IMR-90 (cell line): Measurements from ENCODE around the gene IL19. TPM values are rescaled to one million over a fixed set of nuclear protein-coding genes. Genes with fewer than 3 reads are reported as not detected.

Source experiments
- ATAC-seq: fragments of 200-7000 bp; cut with Tn5 transposase; 2 replicates; pipeline ENCODE4 v1.9.1; 2020; ENCODE audit warnings: low read depth, mild to moderate bottlenecking, moderate library complexity
- BruUV-seq: library from RNA; stranded (reverse); fragments of 400-500 nt; replicated peaks from 2 replicates; lab custom pipeline; 2021; lab: Mats Ljungman, UMichigan
- CTCF ChIA-PET: fragments of 300-600 bp; formaldehyde crosslinking; extraction: SDS; loops from one replicate; lab custom pipeline; 2021; ENCODE audit warnings: antibody characterized with exemption; lab: Yijun Ruan, JAX
- POLR2A ChIA-PET: fragments of 300-600 bp; sonication (Branson Sonifier 250); formaldehyde crosslinking; loops from one replicate; lab custom pipeline; 2022; ENCODE audit warnings: antibody characterized with exemption; ENCODE audit not compliant: unreplicated experiment; lab: Charles Lee
- DNase-seq: peaks from one replicate; pipeline ENCODE4 v3.0.0; 2013
- H2AFZ ChIP-seq: replicated peaks from 2 replicates; pipeline ENCODE3; 2013; ENCODE audit warnings: low read length, mild to moderate bottlenecking; ENCODE audit not compliant: poor library complexity
- H2AK5ac ChIP-seq: 2 replicates; pipeline ENCODE4 v1.6.1; 2013; ENCODE audit warnings: low read depth, low read length, inconsistent platforms
- H2AK9ac ChIP-seq: replicated peaks from 2 replicates; pipeline ENCODE3; 2013; ENCODE audit warnings: mild to moderate bottlenecking, low read depth, low read length, moderate library complexity; ENCODE audit not compliant: poor library complexity
- H2BK120ac ChIP-seq: 2 replicates; pipeline ENCODE4 v1.6.1; 2013; ENCODE audit warnings: low read depth, low read length, inconsistent platforms
- H2BK15ac ChIP-seq: 3 replicates; pipeline ENCODE4 v1.6.1; 2013; ENCODE audit warnings: low read depth, low read length, inconsistent platforms
- H2BK20ac ChIP-seq: 2 replicates; pipeline ENCODE4 v1.6.1; 2013; ENCODE audit warnings: low read depth, mild to moderate bottlenecking, inconsistent platforms, low read length, moderate library complexity
- H2BK5ac ChIP-seq: 2 replicates; pipeline ENCODE4 v1.6.1; 2013; ENCODE audit warnings: mild to moderate bottlenecking, low read depth, low read length, inconsistent platforms; ENCODE audit not compliant: poor library complexity, severe bottlenecking
- H3K14ac ChIP-seq: replicated peaks from 2 replicates; pipeline ENCODE4 v1.6.1; 2013; ENCODE audit warnings: low read depth, low read length, inconsistent platforms
- H3K18ac ChIP-seq: 2 replicates; pipeline ENCODE4 v1.6.1; 2013; ENCODE audit warnings: low read depth, low read length, control low read depth
- H3K23ac ChIP-seq: 2 replicates; pipeline ENCODE4 v1.6.1; 2013; ENCODE audit warnings: low read depth, low read length, inconsistent platforms
- H3K27ac ChIP-seq: 2 replicates; pipeline ENCODE4 v1.5.1; 2013; ENCODE audit warnings: mild to moderate bottlenecking, control low read depth, low read length; ENCODE audit not compliant: insufficient read depth
- H3K27me3 ChIP-seq: 2 replicates; pipeline ENCODE4 v1.6.1; 2013; ENCODE audit warnings: low read length; ENCODE audit not compliant: control insufficient read depth, insufficient read depth
- H3K36me3 ChIP-seq: 2 replicates; pipeline ENCODE4 v1.6.1; 2013; ENCODE audit warnings: low read length, mixed read lengths; ENCODE audit not compliant: control insufficient read depth, insufficient read depth
- H3K4ac ChIP-seq: 2 replicates; pipeline ENCODE4 v1.6.1; 2013; ENCODE audit warnings: low read depth, low read length, inconsistent platforms
- H3K4me1 ChIP-seq: 2 replicates; pipeline ENCODE4 v1.6.1; 2013; ENCODE audit warnings: low read length, mixed read lengths; ENCODE audit not compliant: control insufficient read depth, insufficient read depth
- H3K4me2 ChIP-seq: 2 replicates; pipeline ENCODE4 v1.6.1; 2013; ENCODE audit warnings: low read depth, mild to moderate bottlenecking, control low read depth, low read length, moderate library complexity
- H3K4me3 ChIP-seq: 2 replicates; pipeline ENCODE4 v1.5.1; 2013; ENCODE audit warnings: low read depth, mild to moderate bottlenecking, control low read depth, low read length, moderate library complexity; ENCODE audit not compliant: insufficient read depth
- H3K56ac ChIP-seq: 2 replicates; pipeline ENCODE4 v1.6.1; 2013; ENCODE audit warnings: low read length, inconsistent platforms; ENCODE audit not compliant: insufficient read depth; ENCODE audit errors: extremely low read depth
- H3K79me1 ChIP-seq, 2 experiments: 2 replicates each; pipeline ENCODE4 v1.6.1; 2013; ENCODE audit warnings: low read length in 2 of 2, inconsistent platforms in 1 of 2, low read depth in 1 of 2
- H3K9ac ChIP-seq: 2 replicates; pipeline ENCODE4 v1.6.1; 2013; ENCODE audit warnings: low read depth, low read length, control low read depth
- H3K9me1 ChIP-seq: 2 replicates; pipeline ENCODE4 v1.6.1; 2013; ENCODE audit warnings: low read length, inconsistent platforms; ENCODE audit not compliant: insufficient read depth
- H3K9me3 ChIP-seq: 2 replicates; pipeline ENCODE4 v1.6.1; 2013; ENCODE audit warnings: low read length; ENCODE audit not compliant: control insufficient read depth, insufficient read depth
- H4K20me1 ChIP-seq: 2 replicates; pipeline ENCODE4 v1.6.1; 2013; ENCODE audit warnings: low read length, inconsistent platforms; ENCODE audit not compliant: insufficient read depth
- H4K5ac ChIP-seq: 2 replicates; pipeline ENCODE4 v1.6.1; 2013; ENCODE audit warnings: mild to moderate bottlenecking, low read depth, low read length, control low read depth
- H4K8ac ChIP-seq, 2 experiments: 2 replicates each; pipeline ENCODE4 v1.6.1; 2013; ENCODE audit warnings: low read depth in 2 of 2, low read length in 2 of 2, control low read depth in 1 of 2, inconsistent platforms in 1 of 2
- H4K91ac ChIP-seq: 2 replicates; pipeline ENCODE4 v1.6.1; 2013; ENCODE audit warnings: low read depth, low read length, inconsistent platforms; ENCODE audit not compliant: insufficient read depth
- BHLHE40 ChIP-seq: fragments of 150-350 bp; IDR thresholded peaks from 2 replicates; pipeline ENCODE4 v1.6.1; 2016; ENCODE audit warnings: mild to moderate bottlenecking, low read depth, low read length
- CHD1 ChIP-seq: IDR thresholded peaks from 2 replicates; pipeline ENCODE4 v1.6.1; 2012; ENCODE audit warnings: low read depth, low read length, improper control_type of control experiment
- CTCF ChIP-seq: conservative IDR thresholded peaks from 2 replicates; pipeline ENCODE4 v1.5.1; 2012; ENCODE audit warnings: mild to moderate bottlenecking, low read depth, low read length, improper control_type of control experiment
- ELK1 ChIP-seq: fragments of 150-350 bp; IDR thresholded peaks from 2 replicates; pipeline ENCODE4 v1.6.1; 2016; ENCODE audit warnings: low read depth, mild to moderate bottlenecking, low read length, moderate library complexity, borderline replicate concordance
- MAZ ChIP-seq: IDR thresholded peaks from 2 replicates; pipeline ENCODE4 v1.6.1; 2012; ENCODE audit warnings: low read depth, mild to moderate bottlenecking, low read length, improper control_type of control experiment, moderate library complexity, borderline replicate concordance
- SMC3 ChIP-seq: fragments of 150-350 bp; IDR thresholded peaks from 2 replicates; pipeline ENCODE4 v1.6.1; 2016; ENCODE audit warnings: low read depth, mild to moderate bottlenecking, antibody characterized with exemption, low read length, moderate library complexity
- USF2 ChIP-seq: fragments of 150-350 bp; IDR thresholded peaks from 2 replicates; pipeline ENCODE4 v1.6.1; 2017; ENCODE audit warnings: mild to moderate bottlenecking, antibody characterized with exemption, low read length, low read depth
- WGBS, 2 experiments: methylation state at CpG; one replicate each; pipeline versions ENCODE4 v1.1.5 to v1.1.7; 2013; ENCODE audit warnings: missing lambda C conversion rate in 2 of 2; ENCODE audit not compliant: insufficient read length in 1 of 2; ENCODE audit errors: extremely low coverage in 2 of 2; 5-methylcytosine and 5-hydroxymethylcytosine counted together
- dilution Hi-C: fragments of 300-500 bp; cut with HindIII; formaldehyde crosslinking; loops from one replicate; pipeline ENCODE4 v1.14.3; 2018; ENCODE audit warnings: low sequenced_read_pairs; ENCODE audit not compliant: unreplicated experiment
- in situ Hi-C: fragments of 300-500 bp; cut with MboI; formaldehyde crosslinking; loops from 3 replicates; pipeline ENCODE4 v1.14.3; 2019; ENCODE audit warnings: low sequenced_read_pairs, inconsistent platforms, mixed read lengths
- intact Hi-C: fragments of 100-400 bp; cut with micrococcal nuclease; formaldehyde crosslinking; loops from 2 replicates; pipeline ENCODE4 v1.10.0; 2022
- polyA plus RNA-seq, 3 experiments: library from polyadenylated mRNA; depleted of rRNA; stranded (reverse); fragments of >200 nt; gene quantifications; 2 replicates each; pipeline ENCODE4 v1.2.3, GENCODE V29; 2012; ENCODE audit warnings: low replicate concordance in 1 of 3
- total RNA-seq: library from RNA; depleted of rRNA; stranded (reverse); fragments of >200 nt; gene quantifications from 2 replicates; pipeline ENCODE4 v1.2.3, GENCODE V29; 2012

Gene IL19
- total and polyA plus RNA-seq, 2 of the 4 experiments (the other 2 are of a cell fraction) = not detected

- Histone ChIP-seq H2AK5ac (no peak overlapping the region), H3K4me3 (no peak overlapping the region), H3K36me3 (no peaks in the 10 kb centered on the region), H4K5ac (no peak overlapping the region), H3K23ac (no peak overlapping the region), H4K91ac (no peak overlapping the region), H3K14ac (no peak overlapping the region), H3K79me1 (no peaks in the 10 kb centered on the region), H3K56ac (no peak overlapping the region), H4K8ac (no peak overlapping the region), H2AK9ac (no peak overlapping the region), H3K4ac (no peak overlapping the region), H3K27ac (no peak overlapping the region), H3K9me3 (no peaks in the 10 kb centered on the region), H2BK15ac (no peak overlapping the region), H2AFZ (peak overlapping the region; percentile 10), H3K4me2 (no peak overlapping the region), H4K20me1 (no peaks in the 10 kb centered on the region), H3K9me1 (0 out of 2 replicates have a peak, but pooled peaks cover 4% of the 10 kb centered on the region), H2BK120ac (no peak overlapping the region), H3K27me3 (peaks cover 12% of the 10 kb centered on the region), H2BK20ac (no peak overlapping the region), H2BK5ac (no peak overlapping the region), H3K9ac (no peak overlapping the region), H3K4me1 (peaks cover 2% of the 10 kb centered on the region; the same call in 1 of the 2 replicates), H3K18ac (no peak overlapping the region)
- in situ Hi-C loops (no loop called here), intact Hi-C loops (no loop called here), dilution Hi-C loops (no loop called here)
- POLR2A ChIA-PET = interaction anchor here (0.6 kb wide), 1 partner anchor 111 kb away, joined by 9 read pairs; no protein-coding TSS in a partner anchor
- no peak for TF ChIP-seq MAZ
- TF ChIP-seq BHLHE40 = no peak
- TF ChIP-seq SMC3 = 0 out of 2 replicates have a peak, but pooled peaks have one; percentile 11
- no peak for TF ChIP-seq USF2
- no peak for TF ChIP-seq CHD1
- TF ChIP-seq CTCF = no peak; the same call in 1 of the 2 replicates
- no peak for TF ChIP-seq ELK1
- ATAC-seq = no peak
- DNase-seq = no peak
- WGBS, 2 experiments = no CpG with 5 or more reads among the region's 5 CpGs
- CTCF ChIA-PET = interaction anchor here (0.9 kb wide), 1 partner anchor 29 kb away, joined by 3 read pairs; no protein-coding TSS in a partner anchor
- no TSS peak for BruUV-seq
Observed at GRCh38 chr1:206856674-206857464, 86.3 kb downstream of the IL19 start.
